Muscle of leg (tissue), 11 donors: Measurements from ENCODE around the gene HOXD10. TPM values are rescaled to one million over a fixed set of nuclear protein-coding genes. Genes with fewer than 3 reads are reported as not detected.
A peak's percentile ranks its signal among the peaks of the same experiment; 100 is the strongest.

Experiments used
- DNase-seq: peaks from one replicate; pipeline ENCODE4 v3.0.0; 2013
- H3K27ac ChIP-seq: one replicate; pipeline ENCODE4 v1.5.1; 2013; ENCODE audit warnings: mild to moderate bottlenecking, low read length, control low read depth
- H3K27me3 ChIP-seq: one replicate; pipeline ENCODE4 v1.6.1; 2013; ENCODE audit warnings: low read length; ENCODE audit not compliant: control insufficient read depth, insufficient read depth
- H3K36me3 ChIP-seq: one replicate; pipeline ENCODE4 v1.6.1; 2013; ENCODE audit warnings: low read length; ENCODE audit not compliant: control insufficient read depth, insufficient read depth
- H3K4me1 ChIP-seq: one replicate; pipeline ENCODE4 v1.6.1; 2013; ENCODE audit warnings: low read length; ENCODE audit not compliant: control insufficient read depth, insufficient read depth
- H3K4me3 ChIP-seq: one replicate; pipeline ENCODE4 v1.5.1; 2013; ENCODE audit warnings: low read length, control low read depth
- H3K9me3 ChIP-seq: replicated peaks from 2 replicates; pipeline ENCODE4 v1.6.1; 2013; ENCODE audit warnings: low read depth, low read length; ENCODE audit not compliant: control insufficient read depth
- WGBS: methylation state at CpG from one replicate; pipeline ENCODE4 v1.1.5; 2013; ENCODE audit warnings: missing lambda C conversion rate; ENCODE audit not compliant: insufficient coverage; 5-methylcytosine and 5-hydroxymethylcytosine counted together
- polyA plus RNA-seq, 8 donors: library from polyadenylated mRNA; unstranded; fragments of 120-200 nt; gene quantifications; one replicate each; pipeline versions ENCODE4 v1.2.1 to v1.2.3, GENCODE V29; 2013; ENCODE audit warnings: inconsistent platforms in 1 of 8, low replicate concordance in 1 of 8; ENCODE audit not compliant: insufficient read length in 8 of 8, insufficient read depth in 1 of 8
- total RNA-seq: library from RNA; stranded (reverse); fragments of 120-200 nt; gene quantifications from one replicate; pipeline ENCODE4 v1.2.4, GENCODE V29; 2013

HOXD10 gene
- total and polyA plus RNA-seq, 9 donors = 0.05 to 4.6 (median 0.21) TPM; not detected in 2

DNA sequence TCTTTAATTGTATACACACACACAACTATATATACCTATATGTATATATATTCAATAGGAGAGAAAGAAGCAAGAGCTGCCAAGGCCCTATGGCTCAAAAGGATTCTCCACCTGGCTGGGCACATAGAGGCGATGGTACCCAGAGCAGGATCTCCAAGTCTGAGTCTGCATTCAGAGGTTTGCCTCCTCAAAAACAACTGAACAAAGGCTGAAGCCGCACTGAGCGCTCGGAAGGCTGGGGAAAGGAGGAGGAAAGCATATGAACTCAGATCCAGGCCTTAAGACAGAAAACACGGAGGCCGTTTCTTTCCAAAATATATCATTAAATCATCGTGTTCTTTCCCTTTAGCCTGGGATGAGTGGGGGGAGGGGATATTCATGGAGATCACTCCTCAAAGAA lies 13.4 kb upstream of the HOXD10 start:
- H3K9me3 ChIP-seq = no peaks in the 10 kb centered on the region
- H3K27me3 ChIP-seq = peaks cover 96% of the 10 kb centered on the region
- no peak overlapping the region for H3K27ac ChIP-seq
- H3K4me3 ChIP-seq = no peak overlapping the region
- DNase-seq = no peak
- H3K4me1 ChIP-seq = peaks cover 33% of the 10 kb centered on the region
- WGBS = no CpG with 5 or more reads among the region's 7 CpGs
- no peaks in the 10 kb centered on the region for H3K36me3 ChIP-seq

DNA sequence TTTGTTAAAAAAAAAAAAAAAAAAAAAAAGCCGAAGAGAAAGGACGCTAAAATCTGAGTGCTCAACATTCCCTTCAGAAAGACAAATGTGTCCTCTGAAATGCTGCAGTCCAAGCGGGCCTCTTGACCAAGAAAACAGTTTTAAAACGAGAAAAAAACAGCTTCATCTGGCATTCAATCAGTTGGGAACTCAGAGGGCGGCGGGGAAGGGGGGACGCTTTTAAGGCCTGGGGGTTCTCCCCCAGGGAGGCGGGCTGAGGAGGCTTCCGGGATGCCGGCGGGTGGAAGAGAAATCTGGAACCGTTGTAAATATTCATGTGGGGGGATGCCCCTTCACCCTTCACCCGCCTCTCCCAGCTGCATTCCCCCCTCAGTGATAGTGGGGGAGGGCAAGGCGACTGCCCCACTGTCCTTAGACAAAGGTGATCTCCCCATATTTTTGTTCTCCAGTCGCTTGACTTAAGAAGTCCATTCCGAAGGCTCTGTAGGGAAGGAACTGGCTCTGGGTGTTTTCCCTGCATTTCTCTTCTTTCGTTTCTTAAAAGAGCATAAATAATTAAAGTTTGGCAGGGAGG lies 12.7 kb upstream of the HOXD10 start:
- WGBS = 20% methylated on average over 2 of the region's 17 CpGs
- Histone ChIP-seq H3K27me3 (peaks cover 96% of the 10 kb centered on the region), H3K4me3 (no peak overlapping the region), H3K4me1 (peaks cover 34% of the 10 kb centered on the region), H3K27ac (no peak overlapping the region), H3K9me3 (no peaks in the 10 kb centered on the region), H3K36me3 (no peaks in the 10 kb centered on the region)
- DNase-seq = no peak

GRCh38 chr2:176104316-176105077 lies 12.1 kb upstream of the HOXD10 start:
- 3% methylated on average over 45 of the region's 56 CpGs for WGBS
- H3K27ac ChIP-seq = peak overlapping the region; percentile 35
- no peak for DNase-seq
- peak overlapping the region; percentile 3 for H3K4me3 ChIP-seq
- no peaks in the 10 kb centered on the region for H3K9me3 ChIP-seq
- H3K27me3 ChIP-seq = peaks cover 96% of the 10 kb centered on the region
- no peaks in the 10 kb centered on the region for H3K36me3 ChIP-seq
- H3K4me1 ChIP-seq = peaks cover 37% of the 10 kb centered on the region

DNA sequence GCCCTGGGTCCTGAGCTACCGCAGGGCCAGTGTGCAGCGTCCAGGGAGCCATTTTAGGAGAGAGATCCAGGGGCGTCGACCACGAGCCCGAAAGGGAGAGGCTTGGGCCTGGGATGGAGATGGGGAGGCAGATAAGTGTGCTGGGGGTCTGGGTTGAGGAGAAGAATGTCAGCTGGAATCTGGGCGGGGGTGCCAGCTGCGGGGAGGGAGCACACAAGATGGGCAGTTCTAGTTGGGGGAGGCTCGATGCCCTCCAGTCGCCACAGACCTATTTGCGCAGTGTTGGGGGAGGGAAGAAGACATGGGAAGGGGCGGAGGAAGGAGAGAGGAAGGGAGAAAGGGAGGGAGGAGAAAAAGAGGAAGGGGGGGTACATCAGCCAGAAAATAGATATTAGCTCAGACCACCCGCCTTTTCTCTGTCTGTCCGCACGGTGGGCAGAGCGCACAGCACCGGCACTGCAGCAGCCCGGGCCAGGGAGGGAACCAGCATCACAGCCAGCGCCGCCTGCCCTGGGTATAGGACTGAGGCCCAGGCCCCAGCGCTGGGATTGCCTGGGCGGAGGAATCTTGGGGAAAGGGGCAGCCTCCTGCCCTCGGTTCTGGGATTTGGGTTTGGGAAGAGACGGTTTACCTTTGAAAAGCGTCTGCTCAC lies 11.4 kb upstream of the HOXD10 start:
- no peak for DNase-seq
- no peaks in the 10 kb centered on the region for H3K36me3 ChIP-seq
- peak overlapping the region; percentile 35 for H3K27ac ChIP-seq
- H3K9me3 ChIP-seq = no peaks in the 10 kb centered on the region
- H3K4me1 ChIP-seq = peaks cover 32% of the 10 kb centered on the region
- 17% methylated on average over 24 of the region's 25 CpGs for WGBS
- H3K27me3 ChIP-seq = peaks cover 96% of the 10 kb centered on the region
- peak overlapping the region; percentile 3 for H3K4me3 ChIP-seq

GRCh38 chr2:176105730-176106580 lies 10.6 kb upstream of the HOXD10 start:
- Histone ChIP-seq H3K27me3 (peaks cover 94% of the 10 kb centered on the region), H3K36me3 (no peaks in the 10 kb centered on the region), H3K4me1 (peaks cover 27% of the 10 kb centered on the region), H3K27ac (peak overlapping the region; percentile 13), H3K4me3 (no peak overlapping the region), H3K9me3 (no peaks in the 10 kb centered on the region)
- no peak for DNase-seq
- 15% methylated on average over 20 of the region's 25 CpGs for WGBS

GRCh38 chr2:176106581-176107539 lies 9.7 kb upstream of the HOXD10 start, which contains the start of gene HOXD11:
Gene HOXD11, plus strand, starts transcription at chr2:176107280. Its CDS starts 76 bp downstream, at chr2:176107356.
- Histone ChIP-seq H3K4me1 (peaks cover 27% of the 10 kb centered on the region), H3K27ac (no peak within 1 kb of the TSS), H3K4me3 (peak within 1 kb of the TSS; percentile 26), H3K36me3 (no peaks in the 10 kb centered on the region), H3K27me3 (peaks cover 93% of the 10 kb centered on the region), H3K9me3 (no peaks in the 10 kb centered on the region)
- no peak for DNase-seq
- under 1% methylated on average over 60 of the region's 85 CpGs for WGBS

DNA sequence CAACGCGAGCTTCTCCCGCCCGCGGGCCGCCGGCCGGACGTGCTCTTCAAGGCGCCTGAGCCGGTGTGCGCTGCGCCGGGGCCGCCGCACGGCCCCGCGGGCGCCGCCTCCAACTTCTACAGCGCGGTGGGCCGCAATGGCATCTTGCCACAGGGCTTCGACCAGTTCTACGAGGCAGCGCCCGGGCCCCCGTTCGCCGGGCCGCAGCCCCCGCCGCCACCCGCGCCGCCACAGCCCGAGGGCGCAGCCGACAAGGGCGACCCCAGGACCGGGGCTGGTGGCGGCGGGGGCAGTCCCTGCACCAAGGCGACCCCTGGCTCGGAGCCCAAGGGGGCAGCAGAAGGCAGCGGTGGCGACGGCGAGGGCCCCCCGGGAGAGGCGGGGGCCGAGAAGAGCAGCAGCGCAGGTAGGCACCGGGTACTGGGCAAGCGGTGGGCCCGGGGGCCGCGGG lies 8.8 kb upstream of the HOXD10 start:
- Histone ChIP-seq H3K27ac (no peak overlapping the region), H3K4me1 (peaks cover 33% of the 10 kb centered on the region), H3K4me3 (no peak overlapping the region), H3K36me3 (no peaks in the 10 kb centered on the region), H3K27me3 (peaks cover 93% of the 10 kb centered on the region), H3K9me3 (no peaks in the 10 kb centered on the region)
- WGBS = under 1% methylated on average over 44 of the region's 59 CpGs
- DNase-seq = no peak

- Histone ChIP-seq H3K4me1 (peaks cover 27% of the 10 kb centered on the region), H3K4me3 (no peak overlapping the region), H3K36me3 (no peaks in the 10 kb centered on the region), H3K9me3 (no peaks in the 10 kb centered on the region), H3K27me3 (peaks cover 93% of the 10 kb centered on the region), H3K27ac (no peak overlapping the region)
- no peak for DNase-seq
- 0% methylated on average over 1 of the region's 26 CpGs for WGBS
Observed at GRCh38 chr2:176109192-176109901, 7.2 kb upstream of the HOXD10 start.
